ENCODE data around the gene SYMPK.

Gene SYMPK

GRCh38 chr19:45866400-45867176 lies 3.6 kb upstream of the SYMPK start:
- DNase-seq (ENCODE audit: low read depth): no peak

GRCh38 chr19:45865269-45865948 lies 2.5 kb upstream of the SYMPK start:
- DNase-seq (ENCODE audit: low read depth): no peak

- no peak for DNase-seq (ENCODE audit: low read depth)
Measured at GRCh38 chr19:45864629-45865082, 1.7 kb upstream of the SYMPK start.

- no peak for DNase-seq (ENCODE audit: low read depth)
Measured at GRCh38 chr19:45863840-45864628, 1.1 kb upstream of the SYMPK start, which contains the start of gene FOXA3. Gene FOXA3 (plus strand): TSS chr19:45864326. CDS start chr19:45864457, 131 bp downstream.

GRCh38 chr19:45863335-45863839 lies 440 bp upstream of the SYMPK start:
- no peak for DNase-seq (ENCODE audit: low read depth)

- DNase-seq (ENCODE audit: low read depth): no peak
Measured at GRCh38 chr19:45862271-45862563, 730 bp downstream of the SYMPK start.

- no peak for DNase-seq (ENCODE audit: low read depth)
Measured at GRCh38 chr19:45860359-45861259, 2.3 kb downstream of the SYMPK start.

- no peak for DNase-seq (ENCODE audit: low read depth)
Measured at GRCh38 chr19:45854167-45854778, 8.7 kb downstream of the SYMPK start.

GRCh38 chr19:45852983-45853382 lies 10.0 kb downstream of the SYMPK start:
- no peak for DNase-seq (ENCODE audit: low read depth)

- DNase-seq (ENCODE audit: low read depth): no peak
Measured at GRCh38 chr19:45852145-45852750, 10.7 kb downstream of the SYMPK start.

- DNase-seq (ENCODE audit: low read depth): no peak
Measured at GRCh38 chr19:45848922-45849321, 14.0 kb downstream of the SYMPK start.

- no peak for DNase-seq (ENCODE audit: low read depth)
Measured at GRCh38 chr19:45847663-45848062, 15.3 kb downstream of the SYMPK start.

GRCh38 chr19:45842198-45842597 lies 20.7 kb downstream of the SYMPK start:
- DNase-seq (ENCODE audit: low read depth): no peak

- DNase-seq (ENCODE audit: low read depth): no peak
Measured at GRCh38 chr19:45834970-45835369, 28.0 kb downstream of the SYMPK start.

GRCh38 chr19:45828945-45829344 lies 34.0 kb downstream of the SYMPK start:
- DNase-seq (ENCODE audit: low read depth): no peak

GRCh38 chr19:45828523-45828922 lies 34.4 kb downstream of the SYMPK start:
- no peak for DNase-seq (ENCODE audit: low read depth)

- DNase-seq (ENCODE audit: low read depth): no peak
Measured at GRCh38 chr19:45827459-45828093, 35.4 kb downstream of the SYMPK start.

GRCh38 chr19:45826934-45827333 lies 36.0 kb downstream of the SYMPK start:
- DNase-seq (ENCODE audit: low read depth): no peak

GRCh38 chr19:45825917-45826893 lies 36.7 kb downstream of the SYMPK start:
- peak; percentile 0 for DNase-seq (ENCODE audit: low read depth)

All from fibroblast of gingiva (primary cell).